K562 (cell line): ENCODE results near the gene DYSF. TPM values are rescaled to one million over a fixed set of nuclear protein-coding genes. Genes with fewer than 3 reads are reported as not detected.

Experiments
- CEBPZ ChIP-seq: fragments of 150-350 bp; IDR thresholded peaks from 2 replicates; pipeline ENCODE4 v1.6.1; 2014; ENCODE audit warnings: low read depth, mild to moderate bottlenecking, low read length, borderline replicate concordance
- E2F5 ChIP-seq: sonication (generic); formaldehyde crosslinking; IDR thresholded peaks from 2 replicates; pipeline ENCODE4 v1.8.0; 2022; ENCODE audit warnings: mild to moderate bottlenecking, missing genetic modification reagents
- HDGF ChIP-seq: fragments of 450-650 bp; IDR thresholded peaks from 2 replicates; pipeline ENCODE4 v1.6.1; 2016
- MAFF ChIP-seq: IDR thresholded peaks from 2 replicates; pipeline ENCODE4 v1.6.1; 2012; ENCODE audit warnings: low read length, improper control_type of control experiment
- NCOA1 ChIP-seq: fragments of 450-650 bp; IDR thresholded peaks from 2 replicates; pipeline ENCODE4 v1.6.1; 2016; ENCODE audit warnings: low read depth
- RCOR1 ChIP-seq, 2 experiments: IDR thresholded peaks; 2 replicates each; pipeline ENCODE4 v1.6.1; 2012; ENCODE audit warnings: low read depth in 2 of 2, low read length in 2 of 2, borderline replicate concordance in 1 of 2, improper control_type of control experiment in 1 of 2
- SAP30 ChIP-seq: fragments of 200-600 bp; sonication (generic); IDR thresholded peaks from 2 replicates; pipeline ENCODE4 v1.6.1; 2012; ENCODE audit warnings: borderline replicate concordance, low read depth, mild to moderate bottlenecking, moderate library complexity, low read length, control low read depth, inconsistent platforms; ENCODE audit not compliant: insufficient read depth, poor library complexity, severe bottlenecking
- ZNF174 ChIP-seq: fragments of 250-450 bp; sonication (Bioruptor Pico); IDR thresholded peaks from 2 replicates; pipeline ENCODE4 v1.4.0; 2020; ENCODE audit warnings: mild to moderate bottlenecking
- polyA plus RNA-seq, 8 experiments: library from polyadenylated mRNA; depleted of rRNA in 4 of 8; stranded (reverse) in 5 of 8; unstranded in 3 of 8; fragments of >200 nt; fragmentation: Nextera tagmentation in 2 of 8; fragmentation: Illumina TruSeq in 1 of 8; extraction: Ambion mirVana in 2 of 8; extraction: Trizol in 1 of 8; gene quantifications; 2 replicates each; pipeline versions ENCODE4 v1.2.1 to v1.2.3, GENCODE V29; 2011 to 2014; ENCODE audit warnings: inconsistent platforms in 1 of 8, missing spikeins in 1 of 8
- total RNA-seq, 7 experiments: library from RNA; depleted of rRNA in 6 of 7; stranded (reverse); fragments of >200 nt in 6 of 7; fragmentation: Illumina TruSeq in 2 of 7; extraction: Trizol in 2 of 7; gene quantifications; 2 replicates each; pipeline versions ENCODE4 v1.2.1 to v1.2.3, GENCODE V29; 2011 to 2021; ENCODE audit warnings: low replicate concordance in 1 of 7

DYSF gene
- total and polyA plus RNA-seq, 9 of the 15 experiments (the other 6 are each of a cell fraction or from before 2014, with no cell fraction given) = 0.01 to 0.80 (median 0.29) TPM

GRCh38 chr2:71558300-71559051 lies 105.1 kb downstream of the DYSF start (continued):
- TF ChIP-seq E2F5 = no peak
- TF ChIP-seq ZNF174 (CRISPR knock-in tag) = no peak
- TF ChIP-seq HDGF = no peak
- no peak for TF ChIP-seq CEBPZ
- no peak for TF ChIP-seq RCOR1 (IDR thresholded peaks at IDR 0.05; ENCODE audit: borderline replicate concordance in 1 of 2, low read depth in 2 of 2, low read length in 2 of 2)
- TF ChIP-seq MAFF = no peak
- no peak for TF ChIP-seq NCOA1
- no peak for TF ChIP-seq SAP30
